GM12892 (cell line): ENCODE data around the gene KRTAP5-3.

ENCODE experiments used
- POLR2A ChIP-seq: IDR thresholded peaks from 2 replicates; pipeline ENCODE4 v1.6.1; 2011; ENCODE audit warnings: low read depth, low read length, control low read depth
- POLR2AphosphoS5 ChIP-seq: IDR thresholded peaks from 2 replicates; pipeline ENCODE4 v1.6.1; 2011; ENCODE audit warnings: low read depth, low read length, control low read depth
- TAF1 ChIP-seq: IDR thresholded peaks from 2 replicates; pipeline ENCODE4 v1.6.1; 2011; ENCODE audit warnings: low read depth, mild to moderate bottlenecking, control low read depth, low read length, borderline replicate concordance

- TF ChIP-seq POLR2A (no peak), POLR2AphosphoS5 (no peak), TAF1 (no peak)
These were observed 36.5 kb upstream of the KRTAP5-3 start for GRCh38 chr11:1644601-1645356.
